ENCODE measurements around the gene ADGRG1. TPM values are rescaled to one million over a fixed set of nuclear protein-coding genes. Genes with fewer than 3 reads are reported as not detected.

ADGRG1 gene
- total and polyA plus RNA-seq, 7 donors: 5.0 to 36.3 (median 7.7) TPM

DNA sequence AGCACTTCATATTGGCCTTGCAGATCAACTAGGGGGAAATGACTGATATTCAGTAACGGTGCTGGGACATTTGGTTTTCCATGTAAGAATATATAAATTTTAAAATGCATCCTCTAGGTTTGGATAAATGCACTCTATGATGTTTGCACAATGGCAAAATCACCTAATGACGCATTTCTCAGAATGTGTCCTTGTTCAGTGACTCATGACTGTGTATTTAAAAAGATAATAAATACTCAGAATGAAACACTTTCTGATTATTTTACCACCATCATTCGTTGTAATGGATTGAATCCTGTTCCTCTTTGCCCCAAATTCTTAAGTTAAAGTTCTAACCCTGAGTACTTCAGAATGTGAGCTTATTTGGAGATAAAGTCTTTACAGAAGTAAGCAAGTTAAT, 17.2 kb upstream of the ADGRG1 start:
- no peak overlapping the region for H3K4me3 ChIP-seq
- intact Hi-C loops (cut with DNase I): no loop called here
- no peaks in the 10 kb centered on the region for H3K4me1 ChIP-seq
- no peaks in the 10 kb centered on the region for H3K36me3 ChIP-seq
- 40 to 70% methylated on average over 3 of the region's 3 CpGs for WGBS, 2 donors
- H3K27me3 ChIP-seq: peaks cover 0 to 10% (median 0%) of the 10 kb centered on the region in 3 donors
- H3K9me3 ChIP-seq: no peaks in the 10 kb centered on the region
- DNase-seq: no peak
- TF ChIP-seq POLR2A (IDR thresholded peaks at IDR 0.05): no peak
- TF ChIP-seq EP300 (IDR thresholded peaks at IDR 0.05): no peak
- TF ChIP-seq POLR2AphosphoS5 (IDR thresholded peaks at IDR 0.05): no peak
- TF ChIP-seq, protein P1, sequence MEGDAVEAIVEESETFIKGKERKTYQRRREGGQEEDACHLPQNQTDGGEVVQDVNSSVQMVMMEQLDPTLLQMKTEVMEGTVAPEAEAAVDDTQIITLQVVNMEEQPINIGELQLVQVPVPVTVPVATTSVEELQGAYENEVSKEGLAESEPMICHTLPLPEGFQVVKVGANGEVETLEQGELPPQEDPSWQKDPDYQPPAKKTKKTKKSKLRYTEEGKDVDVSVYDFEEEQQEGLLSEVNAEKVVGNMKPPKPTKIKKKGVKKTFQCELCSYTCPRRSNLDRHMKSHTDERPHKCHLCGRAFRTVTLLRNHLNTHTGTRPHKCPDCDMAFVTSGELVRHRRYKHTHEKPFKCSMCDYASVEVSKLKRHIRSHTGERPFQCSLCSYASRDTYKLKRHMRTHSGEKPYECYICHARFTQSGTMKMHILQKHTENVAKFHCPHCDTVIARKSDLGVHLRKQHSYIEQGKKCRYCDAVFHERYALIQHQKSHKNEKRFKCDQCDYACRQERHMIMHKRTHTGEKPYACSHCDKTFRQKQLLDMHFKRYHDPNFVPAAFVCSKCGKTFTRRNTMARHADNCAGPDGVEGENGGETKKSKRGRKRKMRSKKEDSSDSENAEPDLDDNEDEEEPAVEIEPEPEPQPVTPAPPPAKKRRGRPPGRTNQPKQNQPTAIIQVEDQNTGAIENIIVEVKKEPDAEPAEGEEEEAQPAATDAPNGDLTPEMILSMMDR (IDR thresholded peaks at IDR 0.05): no peak
- no peak overlapping the region for H3K27ac ChIP-seq

GRCh38 chr16:57611706-57612105, 16.7 kb upstream of the ADGRG1 start:
- Histone ChIP-seq H3K9me3 (no peaks in the 10 kb centered on the region), H3K4me1 (no peaks in the 10 kb centered on the region), H3K4me3 (no peak overlapping the region), H3K36me3 (no peaks in the 10 kb centered on the region), H3K27ac (no peak overlapping the region), H3K27me3 (peaks cover 0 to 10% (median 0%) of the 10 kb centered on the region in 3 donors)
- intact Hi-C loops (cut with DNase I): no loop called here
- TF ChIP-seq EP300 (IDR thresholded peaks at IDR 0.05) (no peak), POLR2AphosphoS5 (IDR thresholded peaks at IDR 0.05) (no peak), POLR2A (IDR thresholded peaks at IDR 0.05) (no peak)
- TF ChIP-seq, protein P1 (IDR thresholded peaks at IDR 0.05): no peak
- WGBS, 2 donors: 79 to 92% methylated on average over 4 of the region's 4 CpGs
- DNase-seq: peak; percentile 49

- H3K36me3 ChIP-seq: no peaks in the 10 kb centered on the region
- H3K27me3 ChIP-seq: peaks cover 0 to 10% (median 0%) of the 10 kb centered on the region in 3 donors
- intact Hi-C loops (cut with DNase I): no loop called here
- TF ChIP-seq POLR2AphosphoS5 (IDR thresholded peaks at IDR 0.05) (no peak), POLR2A (IDR thresholded peaks at IDR 0.05) (no peak), EP300 (IDR thresholded peaks at IDR 0.05) (no peak)
- TF ChIP-seq, protein P1 (IDR thresholded peaks at IDR 0.05): no peak
- no peak overlapping the region for H3K4me3 ChIP-seq
- DNase-seq: peak; percentile 37
- H3K27ac ChIP-seq: no peak overlapping the region
- WGBS, 2 donors: 90 to 94% methylated on average over 8 of the region's 8 CpGs
- no peaks in the 10 kb centered on the region for H3K9me3 ChIP-seq
- no peaks in the 10 kb centered on the region for H3K4me1 ChIP-seq
Measured at GRCh38 chr16:57612494-57612893, 15.9 kb upstream of the ADGRG1 start.

DNA sequence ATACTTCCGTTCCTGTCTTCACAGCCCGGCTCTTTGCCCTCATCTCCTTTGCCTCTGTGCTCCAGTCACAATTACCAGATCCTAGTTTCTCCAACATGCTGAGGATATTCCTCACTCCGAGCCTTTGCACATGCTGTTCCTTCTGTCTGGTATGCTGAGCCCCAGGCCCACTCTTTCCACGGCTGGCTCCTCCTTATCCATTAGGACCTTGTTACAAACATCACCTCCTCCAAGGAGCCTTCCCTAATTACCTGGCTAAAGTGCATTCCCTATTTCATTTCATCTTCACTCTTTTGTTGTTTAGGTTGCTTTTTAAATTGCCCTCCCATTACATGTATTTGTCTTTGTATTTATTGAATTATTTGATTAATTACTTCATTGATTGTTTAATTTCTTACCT, 14.9 kb upstream of the ADGRG1 start:
- Histone ChIP-seq H3K27ac (no peak overlapping the region), H3K9me3 (no peaks in the 10 kb centered on the region), H3K27me3 (peaks cover 0 to 10% (median 0%) of the 10 kb centered on the region in 3 donors), H3K36me3 (no peaks in the 10 kb centered on the region), H3K4me1 (no peaks in the 10 kb centered on the region), H3K4me3 (no peak overlapping the region)
- TF ChIP-seq, protein P1 (IDR thresholded peaks at IDR 0.05): no peak
- TF ChIP-seq POLR2AphosphoS5 (IDR thresholded peaks at IDR 0.05) (no peak), EP300 (IDR thresholded peaks at IDR 0.05) (no peak), POLR2A (IDR thresholded peaks at IDR 0.05) (no peak)
- WGBS, 2 donors: 65 to 80% methylated on average over 4 of the region's 4 CpGs
- intact Hi-C loops (cut with DNase I): no loop called here
- DNase-seq: peak; percentile 37

- WGBS, 2 donors: 63 to 82% methylated on average over 6 of the region's 6 CpGs
- H3K9me3 ChIP-seq: no peaks in the 10 kb centered on the region
- TF ChIP-seq, protein P1 (IDR thresholded peaks at IDR 0.05): no peak
- TF ChIP-seq EP300 (IDR thresholded peaks at IDR 0.05): no peak
- no peak for TF ChIP-seq POLR2A (IDR thresholded peaks at IDR 0.05)
- TF ChIP-seq POLR2AphosphoS5 (IDR thresholded peaks at IDR 0.05): no peak
- intact Hi-C loops (cut with DNase I): no loop called here
- peak; percentile 39 for DNase-seq
- H3K27me3 ChIP-seq: peaks cover 0 to 7% (median 0%) of the 10 kb centered on the region in 3 donors
- no peaks in the 10 kb centered on the region for H3K4me1 ChIP-seq
- no peak overlapping the region for H3K27ac ChIP-seq
- no peak overlapping the region for H3K4me3 ChIP-seq
- H3K36me3 ChIP-seq: no peaks in the 10 kb centered on the region
Measured at GRCh38 chr16:57614536-57614935, 13.9 kb upstream of the ADGRG1 start.
